H1 (cell line): Measurements from ENCODE around the gene ADPRHL1. TPM values are rescaled to one million over a fixed set of nuclear protein-coding genes. Genes with fewer than 3 reads are reported as not detected.

Experiments used
- ATF3 ChIP-seq: IDR thresholded peaks from 2 replicates; pipeline ENCODE4 v1.6.1; 2011; ENCODE audit warnings: low read depth, mild to moderate bottlenecking, low read length; ENCODE audit not compliant: insufficient read depth
- CTCF ChIP-seq, 3 experiments: IDR thresholded peaks; 1 replicate in 2 of 3; 2 replicates in 1 of 3; pipeline versions ENCODE4 v1.5.1 to v1.6.1; 2011; ENCODE audit warnings: low read length in 3 of 3, mild to moderate bottlenecking in 3 of 3, inconsistent platforms in 2 of 3, low read depth in 1 of 3, moderate library complexity in 1 of 3; ENCODE audit not compliant: insufficient read depth in 1 of 3; ENCODE audit errors: control extremely low read depth in 1 of 3
- EGR1 ChIP-seq: IDR thresholded peaks from 2 replicates; pipeline ENCODE4 v1.6.1; 2011; ENCODE audit warnings: low read depth, low read length, borderline replicate concordance
- HDAC2 ChIP-seq, 2 experiments: fragments of 300-600 bp in 1 of 2; sonication (generic) in 1 of 2; IDR thresholded peaks; 2 replicates each; pipeline ENCODE4 v1.6.1; 2011 to 2012; ENCODE audit warnings: low read depth in 2 of 2, low read length in 2 of 2, mild to moderate bottlenecking in 2 of 2, moderate library complexity in 2 of 2, borderline replicate concordance in 1 of 2, inconsistent platforms in 1 of 2
- polyA plus RNA-seq, 7 experiments: library from polyadenylated mRNA; depleted of rRNA in 3 of 7; stranded (reverse) in 5 of 7; unstranded in 2 of 7; fragments of >200 nt in 5 of 7; fragments of 200-250 nt in 2 of 7; gene quantifications; 1 replicate in 5 of 7; 2 replicates in 1 of 7; 4 replicates in 1 of 7; pipeline versions ENCODE4 v1.2.1 to v1.2.3, GENCODE V29; 2011 to 2013; ENCODE audit warnings: missing spikeins in 2 of 7, mixed read lengths in 2 of 7
- total RNA-seq: library from RNA; stranded (reverse); fragmentation: NEBNext Ultra II Directional; extraction: Animal tissue kit (Norgen Biotek cat#: 25700); gene quantifications from 2 replicates; pipeline ENCODE4 v1.2.1, GENCODE V29; 2021

The ADPRHL1 gene
- total and polyA plus RNA-seq, 2 of the 8 experiments (the other 6 are each of a cell fraction or from before 2014, with no cell fraction given), result 0.74 to 1.7 TPM

- TF ChIP-seq CTCF (IDR thresholded peaks at IDR 0.05; ENCODE audit: control extremely low read depth in 1 of 3, insufficient read depth in 1 of 3, low read depth in 1 of 3, low read length in 3 of 3) (no peak), ATF3 (no peak), EGR1 (no peak), HDAC2 (IDR thresholded peaks at IDR 0.05; ENCODE audit: borderline replicate concordance in 1 of 2, low read depth in 2 of 2, low read length in 2 of 2) (no peak)
Measured at GRCh38 chr13:113404723-113405471, 48.4 kb downstream of the ADPRHL1 start (continued).
